Transverse colon (tissue), 4 donors: ENCODE results near the gene EFEMP2.
A peak's percentile ranks its signal among the peaks of the same experiment; 100 is the strongest.

Experiments used
- POLR2A ChIP-seq: fragments of 450-650 bp; IDR thresholded peaks from one replicate; pipeline ENCODE4 v1.6.1; 2016; ENCODE audit warnings: antibody characterized with exemption, mild to moderate bottlenecking, moderate library complexity
- POLR2AphosphoS5 ChIP-seq, 3 donors: sonication (generic); formaldehyde crosslinking; IDR thresholded peaks; one replicate each; pipeline ENCODE4 v1.6.1; 2016; ENCODE audit warnings: antibody characterized with exemption in 3 of 3
- TF ChIP-seq, protein P1 (sequence below), 5 experiments: fragments of 200-600 bp in 3 of 5; fragments of 450-650 bp in 2 of 5; sonication (generic) in 3 of 5; IDR thresholded peaks; 1 replicate in 2 of 5; 2 replicates in 3 of 5; pipeline ENCODE4 v1.5.1; 2016 to 2017; ENCODE audit warnings: antibody characterized with exemption in 5 of 5, inconsistent platforms in 3 of 5, mild to moderate bottlenecking in 2 of 5, moderate library complexity in 1 of 5

DNA sequence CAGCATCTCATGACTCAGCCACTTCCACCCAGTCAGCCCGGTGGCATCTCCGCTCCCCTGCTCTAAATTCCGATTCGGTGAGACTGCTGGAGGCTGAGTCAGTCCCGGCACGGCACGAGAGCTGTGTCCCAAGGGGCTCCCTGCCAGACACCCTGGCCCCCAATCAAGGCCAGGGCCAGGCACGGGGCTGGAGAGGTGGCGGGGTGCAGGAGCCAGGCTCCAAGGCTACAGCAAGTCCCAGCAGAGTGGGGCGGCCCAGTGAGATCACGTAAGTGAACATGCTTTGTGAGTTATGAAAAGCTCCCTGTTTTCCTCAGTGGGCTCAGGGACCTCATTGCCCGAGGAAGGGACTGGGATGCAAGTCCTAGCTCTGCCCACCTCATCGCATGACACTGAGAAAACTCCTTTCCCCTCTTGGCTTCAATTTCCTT is 43.2 kb upstream of the EFEMP2 start:
- no peak for TF ChIP-seq POLR2A
- TF ChIP-seq, protein P1, sequence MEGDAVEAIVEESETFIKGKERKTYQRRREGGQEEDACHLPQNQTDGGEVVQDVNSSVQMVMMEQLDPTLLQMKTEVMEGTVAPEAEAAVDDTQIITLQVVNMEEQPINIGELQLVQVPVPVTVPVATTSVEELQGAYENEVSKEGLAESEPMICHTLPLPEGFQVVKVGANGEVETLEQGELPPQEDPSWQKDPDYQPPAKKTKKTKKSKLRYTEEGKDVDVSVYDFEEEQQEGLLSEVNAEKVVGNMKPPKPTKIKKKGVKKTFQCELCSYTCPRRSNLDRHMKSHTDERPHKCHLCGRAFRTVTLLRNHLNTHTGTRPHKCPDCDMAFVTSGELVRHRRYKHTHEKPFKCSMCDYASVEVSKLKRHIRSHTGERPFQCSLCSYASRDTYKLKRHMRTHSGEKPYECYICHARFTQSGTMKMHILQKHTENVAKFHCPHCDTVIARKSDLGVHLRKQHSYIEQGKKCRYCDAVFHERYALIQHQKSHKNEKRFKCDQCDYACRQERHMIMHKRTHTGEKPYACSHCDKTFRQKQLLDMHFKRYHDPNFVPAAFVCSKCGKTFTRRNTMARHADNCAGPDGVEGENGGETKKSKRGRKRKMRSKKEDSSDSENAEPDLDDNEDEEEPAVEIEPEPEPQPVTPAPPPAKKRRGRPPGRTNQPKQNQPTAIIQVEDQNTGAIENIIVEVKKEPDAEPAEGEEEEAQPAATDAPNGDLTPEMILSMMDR (IDR thresholded peaks at IDR 0.05) = no peak
- TF ChIP-seq POLR2AphosphoS5 (IDR thresholded peaks at IDR 0.05) = peak; percentile 68 to 75 (median 73)
